Activated gamma-delta T cell treated with Interleukin-2 at 50 U/mL for 16 hours (primary cell): ENCODE results near the gene ATG13.
"Not testable (repeated sequence)": the region's sequence is repeated elsewhere in the genome, so short reads cannot be mapped to it uniquely, and the experiment has no call there.

ENCODE experiments used
- DNase-seq: peaks from one replicate; pipeline ENCODE4 v3.0.0-alpha.2; 2020

Gene ATG13

DNA sequence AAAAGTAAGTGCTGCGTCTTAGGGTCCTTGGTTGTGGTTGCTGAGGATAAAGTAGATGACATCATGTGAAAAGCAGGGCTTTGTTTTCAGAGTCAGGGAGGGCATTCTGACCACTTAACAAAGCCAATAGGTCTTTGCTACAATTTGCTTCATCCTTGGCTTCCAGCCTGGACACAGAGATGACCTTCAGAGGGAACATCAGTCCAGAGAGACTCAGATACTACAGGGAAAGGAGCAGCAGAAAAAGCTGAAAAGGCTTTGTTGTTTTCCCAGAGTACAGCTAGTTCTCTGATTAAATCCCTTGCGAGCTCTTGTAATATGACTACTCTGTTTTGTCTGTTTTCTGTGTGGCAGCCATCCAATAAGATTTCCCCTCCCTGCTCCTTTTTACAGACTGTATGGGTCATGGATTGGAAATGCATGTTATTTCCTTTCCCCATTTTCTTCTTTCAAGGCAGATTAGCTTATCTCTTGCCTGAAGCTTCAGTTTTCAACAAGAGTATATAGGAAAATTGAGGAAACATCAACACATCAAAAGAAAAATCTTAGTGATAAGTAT lies 31.9 kb downstream of the ATG13 start:
- no peak for DNase-seq

DNA sequence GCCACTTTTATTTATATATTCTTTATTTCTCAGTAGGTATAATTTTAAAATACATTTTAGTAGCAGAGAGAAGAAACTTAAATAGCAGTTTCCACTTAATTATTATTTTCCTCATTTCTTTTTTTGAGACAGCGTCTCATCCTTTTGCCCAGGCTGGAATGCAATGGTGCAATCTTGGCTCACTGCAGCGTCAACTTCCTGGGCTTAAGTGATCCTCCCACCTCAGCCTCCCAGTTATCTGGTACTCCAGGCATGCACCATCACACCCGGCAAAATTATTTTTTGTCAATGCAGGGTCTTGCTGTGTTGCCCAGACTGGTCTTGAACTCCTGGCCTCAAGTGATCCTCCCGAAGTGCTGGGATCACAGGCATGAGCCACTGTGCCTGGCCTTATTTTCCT lies 38.3 kb downstream of the ATG13 start:
- DNase-seq = no peak

DNA sequence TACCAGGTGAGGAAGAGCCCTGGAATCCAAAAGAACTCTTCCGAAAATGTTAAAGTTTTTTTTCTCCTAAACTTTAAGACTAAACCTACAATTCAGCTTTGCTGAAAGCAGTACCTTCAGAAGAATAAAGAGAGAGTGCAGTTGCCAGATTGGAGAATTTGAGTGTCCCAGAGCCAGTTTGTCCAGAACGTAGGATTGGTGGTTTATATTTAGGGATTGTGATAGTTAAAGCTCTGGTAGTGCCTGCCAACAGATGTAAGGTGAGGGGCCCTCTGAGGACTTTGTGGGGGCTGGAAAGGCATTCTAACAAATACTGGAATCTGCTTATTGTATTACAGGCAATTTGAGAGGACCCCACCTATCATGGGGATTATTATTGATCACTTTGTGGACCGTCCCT lies 39.8 kb downstream of the ATG13 start:
- DNase-seq = no peak

DNA sequence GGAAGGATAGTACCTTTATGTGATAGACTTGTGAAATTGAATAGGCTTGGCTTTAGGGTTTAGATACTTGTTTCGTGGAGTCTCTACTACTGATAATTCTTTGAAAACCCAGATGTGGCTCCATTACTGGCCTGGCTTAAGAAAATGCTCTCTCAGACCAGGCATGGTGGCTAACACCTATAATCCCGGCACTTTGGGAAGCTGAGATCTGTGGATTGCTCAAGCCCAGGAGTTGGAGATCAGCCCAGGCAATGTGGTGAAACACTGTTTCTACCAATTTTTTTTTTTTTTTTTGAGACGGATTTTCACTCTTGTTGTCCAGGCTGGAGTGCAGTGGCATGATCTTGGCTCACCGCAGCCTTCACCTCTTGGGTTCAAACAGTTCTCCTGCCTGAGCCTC lies 40.9 kb downstream of the ATG13 start:
- no peak for DNase-seq

DNA sequence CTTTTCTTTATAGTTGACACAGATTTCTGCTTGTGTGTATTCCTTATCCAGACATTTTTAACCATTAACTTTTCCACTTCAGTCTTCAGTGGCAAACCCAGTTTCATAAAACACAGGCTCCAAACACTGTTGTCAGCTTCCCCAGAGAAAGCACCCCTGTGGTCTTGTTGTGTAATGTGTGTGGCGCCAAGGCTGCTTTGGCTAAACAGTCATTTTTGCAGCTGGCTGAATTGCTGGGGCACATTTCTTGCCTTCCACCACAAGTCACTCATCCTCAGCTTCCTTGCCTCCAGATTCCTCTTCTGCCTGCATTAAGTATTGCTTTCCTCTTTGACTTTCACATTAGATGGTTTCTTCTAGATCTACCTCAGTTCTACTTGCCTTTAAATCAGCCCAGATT lies 42.6 kb downstream of the ATG13 start:
- no peak for DNase-seq

DNA sequence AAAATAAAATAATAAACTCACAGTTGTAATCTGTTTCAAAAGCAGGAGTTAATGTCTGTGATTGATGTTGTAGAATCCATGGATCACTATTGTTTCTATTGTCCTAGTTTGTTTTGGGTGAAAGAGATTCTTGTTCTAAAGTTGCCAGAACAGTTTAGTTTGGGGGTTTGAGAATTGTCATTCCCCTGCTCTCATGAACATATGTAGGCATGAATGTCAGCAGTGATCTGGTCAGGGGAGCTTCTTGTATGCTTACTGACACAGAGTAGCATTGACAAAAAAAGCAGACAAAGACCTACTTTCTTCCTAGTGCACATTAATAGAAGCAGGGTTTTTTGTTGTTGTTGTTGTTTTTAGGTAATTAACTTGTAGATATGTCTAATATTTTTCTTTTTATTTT lies 44.5 kb downstream of the ATG13 start:
- no peak for DNase-seq

DNA sequence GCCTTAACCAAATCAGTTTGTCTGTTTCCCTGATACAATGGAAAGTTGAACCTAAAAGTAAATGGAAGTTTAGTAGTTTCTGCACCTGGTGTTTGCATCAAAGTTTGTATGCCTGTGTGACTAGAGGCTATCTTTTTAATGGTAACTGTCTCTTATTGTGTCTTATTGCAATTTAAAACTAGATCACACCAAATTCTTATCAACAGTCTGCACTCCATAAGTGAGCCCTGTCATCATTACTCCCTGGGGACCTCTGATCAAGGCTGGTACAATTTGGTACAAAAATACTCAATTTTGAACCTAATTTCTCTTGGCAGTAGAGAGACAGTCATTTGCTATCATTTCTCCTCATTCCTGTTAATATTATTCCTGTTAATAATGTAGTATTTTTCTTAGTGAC lies 45.0 kb downstream of the ATG13 start:
- no peak for DNase-seq

DNA sequence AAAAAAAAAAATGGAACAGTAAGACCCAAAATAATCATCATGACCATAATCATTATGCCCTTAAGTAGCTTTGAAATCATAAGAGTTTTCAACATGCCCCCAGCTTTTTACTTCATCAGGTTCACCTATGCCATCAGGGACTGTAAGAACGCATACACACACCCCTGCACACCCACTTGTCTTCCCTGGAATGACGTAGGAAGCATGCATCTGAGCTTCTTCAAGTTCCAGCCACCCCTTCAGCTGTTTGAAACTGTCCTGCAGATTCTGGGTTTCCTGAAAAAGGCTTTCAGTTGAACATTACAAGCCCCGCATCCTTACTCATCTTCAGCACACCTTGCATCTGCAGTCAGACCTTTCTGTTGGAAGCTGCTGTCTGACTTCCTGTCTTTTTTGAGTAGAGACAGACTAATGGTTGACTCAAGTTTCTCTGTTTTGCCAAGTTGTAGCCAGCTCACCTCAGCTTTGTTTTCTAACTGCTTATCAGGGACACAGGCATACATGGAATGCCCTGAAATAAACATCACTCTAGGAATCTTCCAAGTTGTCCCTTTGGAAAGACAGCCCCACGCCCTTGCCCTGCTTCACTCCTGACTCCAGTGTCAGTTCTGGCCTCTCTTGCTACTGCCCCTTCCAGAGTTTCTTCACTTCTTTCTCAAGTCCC lies 46.1 kb downstream of the ATG13 start:
- DNase-seq = no peak

DNA sequence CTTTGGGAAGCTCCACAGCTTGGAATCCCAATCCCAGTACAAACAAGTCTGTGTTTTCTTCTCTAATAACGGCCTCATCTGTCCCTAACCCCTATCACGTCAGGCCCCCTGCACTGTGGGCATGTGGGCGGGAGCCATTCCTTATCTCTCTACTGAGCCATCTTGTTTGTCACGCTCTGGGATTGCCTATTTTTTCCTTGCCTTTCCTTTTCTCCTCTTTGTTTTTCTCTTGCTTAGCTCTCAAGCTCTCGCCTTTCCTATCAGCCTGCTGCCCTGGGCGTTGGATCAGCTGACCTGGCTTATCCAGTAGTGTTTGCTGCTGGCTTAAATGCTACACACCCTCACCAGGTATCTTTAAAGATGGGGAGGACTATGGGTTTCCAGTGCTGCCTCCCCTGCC lies 47.3 kb downstream of the ATG13 start:
- no peak for DNase-seq

DNA sequence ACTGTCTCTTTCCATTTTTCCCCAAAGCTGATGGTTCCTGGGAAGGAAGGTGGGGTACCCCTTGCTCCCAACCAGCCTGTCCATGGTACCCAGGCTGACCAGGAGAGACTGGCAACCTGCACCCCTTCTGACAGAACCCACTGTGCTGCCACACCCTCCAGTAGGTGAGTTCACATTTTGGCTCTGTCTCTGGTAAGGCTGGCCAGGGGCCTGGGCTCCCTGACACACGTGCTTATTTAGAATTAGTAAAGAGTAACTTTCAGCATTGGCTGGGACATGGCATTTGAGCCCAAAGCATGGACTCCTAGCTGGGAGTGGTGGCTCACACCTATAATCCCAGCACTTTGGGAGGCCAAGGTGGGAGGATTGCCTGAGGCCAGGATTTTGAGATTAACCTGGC lies 48.0 kb downstream of the ATG13 start:
- DNase-seq = no peak

DNA sequence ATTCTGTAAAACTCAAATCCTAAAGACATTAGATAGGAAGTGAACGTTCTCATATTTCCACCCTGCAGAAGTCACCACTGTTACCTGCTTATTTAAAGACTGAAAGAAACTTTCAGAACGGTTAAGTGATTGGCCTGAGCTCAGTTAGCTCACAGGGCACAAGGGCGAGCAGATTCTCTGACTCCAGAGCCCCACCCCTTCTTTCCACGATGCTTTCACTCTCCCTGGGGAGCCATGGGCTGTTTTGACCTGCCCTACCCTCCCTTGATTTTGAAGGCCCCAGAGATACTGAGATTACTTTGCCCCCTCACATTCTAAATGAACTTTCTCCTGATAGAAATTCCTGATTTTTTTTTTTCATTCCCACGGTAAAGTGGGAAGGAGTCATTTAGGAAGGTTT lies 49.2 kb downstream of the ATG13 start:
- no peak for DNase-seq

DNA sequence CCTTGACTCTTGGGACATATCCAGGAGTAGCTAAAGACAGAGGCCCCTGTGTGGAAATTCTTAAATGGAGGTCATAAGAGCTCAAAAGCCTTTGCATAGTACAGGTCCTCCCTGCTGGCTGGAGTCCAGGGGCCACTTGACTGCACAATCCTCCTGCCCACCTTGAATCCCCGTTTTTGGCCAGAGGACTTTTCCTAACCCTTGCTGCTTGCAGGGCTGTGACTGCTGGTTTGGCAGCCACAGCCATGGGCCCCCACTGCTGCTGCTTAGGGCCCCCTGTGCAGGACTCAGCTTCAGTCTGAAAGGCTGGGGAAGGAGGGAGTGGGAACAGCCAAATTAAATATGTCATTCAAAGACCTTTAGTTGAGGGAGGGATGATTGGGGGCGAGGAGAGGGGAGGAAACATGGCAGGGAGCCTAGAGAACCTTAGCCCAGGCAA lies 49.7 kb downstream of the ATG13 start:
- no peak for DNase-seq

DNA sequence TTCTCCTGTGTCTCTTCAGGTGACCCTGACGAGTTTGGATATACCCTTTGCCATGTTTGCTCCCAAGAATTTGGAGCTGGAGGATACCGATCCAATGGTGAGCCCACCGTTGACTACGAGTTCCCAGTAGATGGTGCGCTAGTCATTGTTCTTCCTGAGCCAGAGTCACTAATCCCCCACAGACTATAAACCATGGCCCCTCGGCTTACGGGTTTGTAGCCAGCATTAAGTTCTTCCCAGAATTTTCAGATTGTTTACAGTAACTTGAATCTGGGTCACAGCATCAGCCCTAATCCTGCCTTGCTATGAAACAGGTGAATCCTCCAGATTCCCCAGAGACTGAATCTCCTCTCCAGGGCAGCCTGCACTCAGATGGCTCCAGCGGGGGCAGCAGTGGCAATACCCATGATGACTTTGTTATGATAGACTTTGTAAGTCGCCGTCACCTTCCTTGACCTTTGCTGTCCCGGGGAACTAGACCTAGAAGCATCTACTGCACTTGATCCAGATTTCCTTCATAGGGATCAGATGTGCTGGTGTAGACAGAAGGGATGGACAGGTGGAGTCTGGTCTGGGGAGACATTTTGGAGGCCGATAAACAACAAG lies 51.2 kb downstream of the ATG13 start:
- no peak for DNase-seq

DNA sequence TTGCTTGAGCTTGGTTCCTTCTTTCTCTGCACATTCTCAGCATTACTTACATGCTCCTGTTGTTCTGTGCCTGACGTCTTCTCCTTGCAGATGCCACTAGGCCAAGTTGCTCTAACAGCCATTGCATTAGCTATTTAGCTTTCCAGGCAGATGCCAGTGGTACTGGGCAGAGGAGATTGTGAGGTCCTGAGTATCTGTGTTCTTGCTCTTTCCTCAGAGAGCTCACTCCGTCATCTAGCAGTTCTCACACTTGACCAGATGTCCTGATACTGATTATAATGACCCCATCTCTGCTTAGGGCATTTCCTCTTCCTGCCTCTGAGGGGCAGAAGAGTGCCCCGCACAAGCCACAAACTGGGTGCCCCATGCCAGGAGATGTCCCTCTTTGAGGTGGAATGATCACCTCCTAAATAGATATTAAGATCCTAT lies 52.4 kb downstream of the ATG13 start:
- no peak for DNase-seq

DNA sequence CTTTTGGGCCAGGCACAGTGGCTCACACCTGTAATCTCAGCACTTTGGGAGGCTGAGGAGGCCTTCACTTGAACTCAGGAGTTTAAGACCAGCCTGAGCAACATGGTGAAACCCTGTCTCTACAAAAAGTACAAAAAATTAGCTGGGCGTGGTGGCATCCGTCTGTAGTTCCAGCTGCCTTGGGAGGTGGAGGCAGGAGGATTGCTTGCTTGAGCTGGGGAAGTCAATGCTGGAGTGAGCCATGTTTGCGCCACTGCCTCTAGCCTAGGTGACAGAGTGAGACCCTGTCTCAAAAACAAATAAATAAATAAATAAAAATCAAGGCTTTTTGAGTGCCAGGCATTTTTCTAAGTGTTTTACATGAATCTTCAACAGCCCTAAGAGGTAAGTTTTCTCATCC lies 53.2 kb downstream of the ATG13 start:
- not testable (repeated sequence) for DNase-seq

DNA sequence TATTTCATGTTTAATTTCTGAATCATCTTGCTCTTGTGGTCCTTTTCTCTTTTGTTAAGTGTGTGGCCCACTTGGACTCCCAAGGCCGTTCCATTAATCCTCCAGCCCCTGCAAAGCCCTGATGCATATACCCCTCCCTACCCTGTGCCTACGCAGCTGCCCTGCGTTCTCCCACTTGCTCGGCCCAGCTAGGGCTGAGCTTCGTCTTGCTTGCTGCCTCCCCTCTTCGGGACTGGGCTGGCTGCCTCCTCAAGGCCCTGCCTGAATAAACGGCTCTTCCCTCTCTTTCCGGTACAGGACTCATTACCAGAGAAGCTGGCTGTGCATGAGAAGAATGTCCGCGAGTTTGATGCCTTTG lies 54.6 kb downstream of the ATG13 start:
- DNase-seq = no peak

DNA sequence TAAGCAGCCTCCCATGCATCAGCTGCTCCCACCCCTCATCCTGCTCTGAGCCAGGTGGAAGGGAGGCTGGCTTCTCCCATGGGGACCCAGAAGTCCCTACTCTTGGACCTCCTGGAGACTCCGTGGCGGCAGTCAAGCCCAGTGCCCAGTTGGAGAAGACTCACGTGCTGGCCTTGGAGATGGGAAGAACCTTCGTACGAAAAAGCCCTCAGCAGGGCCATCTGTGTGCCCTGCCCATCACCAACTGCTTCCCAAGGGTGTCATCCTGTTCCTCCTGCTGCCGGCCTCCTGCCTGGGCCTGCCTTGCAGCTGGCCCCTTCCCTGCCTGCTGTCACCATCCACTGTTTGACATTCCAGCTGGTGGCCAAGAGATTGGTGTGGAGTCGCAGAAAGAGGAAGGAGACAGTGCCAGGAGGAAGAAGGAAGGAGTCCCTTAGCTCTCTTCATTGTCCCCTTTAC lies 55.1 kb downstream of the ATG13 start:
- DNase-seq = no peak

DNA sequence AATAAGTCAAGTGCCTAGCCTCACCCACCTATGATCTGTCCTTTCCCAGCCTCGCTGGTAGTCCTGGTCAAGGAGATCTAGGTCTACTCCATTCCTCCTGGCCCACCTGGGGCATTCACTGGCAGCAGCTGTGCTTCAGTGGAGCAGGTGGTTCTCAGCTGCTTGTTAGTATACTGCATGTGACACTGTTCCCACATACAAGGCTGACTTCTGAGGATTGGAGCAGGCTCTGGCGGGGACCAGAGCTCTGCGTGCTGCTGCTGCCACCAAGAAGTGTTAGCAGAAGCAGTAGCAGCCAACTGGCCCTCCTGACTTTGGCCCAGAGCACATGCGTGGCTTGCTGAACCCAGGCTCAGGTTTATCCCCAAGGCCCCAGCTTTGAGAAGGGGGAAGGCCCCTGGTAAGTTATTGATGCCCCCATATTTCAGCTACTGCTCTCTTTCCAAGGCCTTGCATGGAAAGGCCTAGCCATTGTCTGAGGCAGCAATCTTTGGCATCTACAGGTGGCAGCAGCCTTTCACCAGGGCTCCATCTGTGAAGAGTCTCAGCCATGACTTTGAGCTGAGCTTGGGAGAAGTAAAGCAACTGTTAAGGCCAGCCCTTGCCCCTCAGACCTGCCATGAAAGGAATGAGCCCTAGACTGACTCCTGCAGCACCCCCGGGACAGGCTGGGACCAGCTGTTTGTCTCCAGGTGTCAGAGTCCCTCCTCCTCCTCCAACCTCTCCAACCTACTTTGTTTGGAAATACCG lies 56.5 kb downstream of the ATG13 start:
- DNase-seq = no peak

DNA sequence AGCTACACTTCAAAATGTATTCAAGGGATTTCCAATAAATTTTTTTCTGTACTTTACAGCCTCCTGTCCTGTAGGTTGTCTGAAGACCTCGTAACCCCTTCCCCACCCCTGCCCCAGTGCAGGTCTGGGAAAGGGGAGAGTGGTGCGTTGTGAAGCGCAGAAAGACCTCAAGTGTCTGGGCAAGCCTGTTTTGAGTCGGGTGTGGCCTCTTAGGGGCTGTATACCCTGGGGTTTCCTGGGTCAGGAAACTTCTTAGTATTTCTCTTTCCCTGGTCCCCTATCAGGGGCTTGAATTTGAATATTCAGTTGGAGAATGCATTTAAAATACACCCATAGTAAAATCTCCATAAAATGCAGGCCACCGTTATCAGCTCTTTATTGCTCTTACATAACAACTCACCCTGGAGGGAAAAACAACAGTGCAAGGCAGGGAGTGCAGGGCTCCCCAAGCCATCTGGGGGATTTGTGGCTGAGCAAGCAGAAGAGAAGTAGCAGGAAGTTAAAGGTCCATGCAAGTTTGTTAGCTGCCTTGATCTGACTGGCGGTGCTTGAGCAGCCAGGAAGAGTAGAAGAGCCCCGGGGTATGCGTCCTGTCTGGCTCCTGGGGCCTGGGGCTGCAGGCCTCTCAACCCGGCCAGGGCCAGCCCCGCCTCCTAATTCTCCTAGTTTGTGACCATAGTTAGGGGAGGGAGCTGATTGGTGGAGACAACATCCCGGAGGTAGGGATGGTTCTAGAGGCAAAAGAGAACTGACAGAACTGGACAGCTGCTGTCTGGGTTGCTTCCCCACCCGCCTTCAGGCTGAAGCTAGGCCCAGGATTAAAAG lies 57.3 kb downstream of the ATG13 start:
- no peak for DNase-seq

DNA sequence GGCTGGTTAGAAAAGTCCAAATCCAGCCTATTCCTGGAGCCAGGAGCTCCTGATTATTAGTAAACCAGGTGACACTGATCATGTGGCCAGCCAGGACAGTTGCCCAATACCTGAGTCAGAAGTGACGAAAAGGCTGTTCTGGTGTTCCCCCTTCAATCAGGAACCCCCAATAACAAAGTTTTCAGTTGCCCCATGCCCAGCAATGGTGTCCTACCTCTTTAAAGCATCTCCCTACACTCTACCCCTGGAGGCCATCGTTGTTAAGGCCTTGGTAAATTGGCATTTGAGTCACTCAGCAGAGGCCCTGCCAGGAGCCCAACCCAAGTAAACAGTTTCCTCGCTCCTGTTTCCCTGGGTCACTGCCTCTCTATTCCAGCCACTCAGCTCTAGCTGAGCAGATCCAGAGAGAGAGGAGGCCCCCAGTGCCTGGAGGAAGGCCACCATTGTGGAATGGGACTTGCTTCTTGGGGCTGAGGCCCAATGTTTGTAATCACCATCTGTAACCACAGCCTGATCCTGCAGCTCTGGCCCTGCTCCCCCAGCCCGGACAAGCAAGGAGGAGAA lies 58.0 kb downstream of the ATG13 start:
- DNase-seq = no peak

DNA sequence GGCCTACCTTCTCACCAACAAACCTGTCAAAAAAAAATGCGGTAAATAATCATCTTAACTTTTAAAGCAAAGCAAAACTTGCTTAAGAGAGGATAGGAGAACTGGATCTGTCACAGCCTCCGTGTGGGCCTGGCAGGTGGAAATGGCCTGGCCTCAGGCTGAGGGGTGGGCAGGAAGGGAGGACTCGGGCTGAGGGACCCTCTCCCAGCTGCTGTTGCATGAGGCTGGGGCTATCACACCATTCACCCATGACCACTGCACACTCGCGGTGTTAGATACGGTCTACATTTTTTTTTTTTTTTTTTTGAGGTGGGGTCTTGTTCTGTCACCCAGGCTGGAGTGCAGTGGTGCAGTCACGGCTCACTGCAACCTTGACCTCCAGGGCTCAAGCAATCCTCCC lies 58.6 kb downstream of the ATG13 start:
- DNase-seq = no peak

DNA sequence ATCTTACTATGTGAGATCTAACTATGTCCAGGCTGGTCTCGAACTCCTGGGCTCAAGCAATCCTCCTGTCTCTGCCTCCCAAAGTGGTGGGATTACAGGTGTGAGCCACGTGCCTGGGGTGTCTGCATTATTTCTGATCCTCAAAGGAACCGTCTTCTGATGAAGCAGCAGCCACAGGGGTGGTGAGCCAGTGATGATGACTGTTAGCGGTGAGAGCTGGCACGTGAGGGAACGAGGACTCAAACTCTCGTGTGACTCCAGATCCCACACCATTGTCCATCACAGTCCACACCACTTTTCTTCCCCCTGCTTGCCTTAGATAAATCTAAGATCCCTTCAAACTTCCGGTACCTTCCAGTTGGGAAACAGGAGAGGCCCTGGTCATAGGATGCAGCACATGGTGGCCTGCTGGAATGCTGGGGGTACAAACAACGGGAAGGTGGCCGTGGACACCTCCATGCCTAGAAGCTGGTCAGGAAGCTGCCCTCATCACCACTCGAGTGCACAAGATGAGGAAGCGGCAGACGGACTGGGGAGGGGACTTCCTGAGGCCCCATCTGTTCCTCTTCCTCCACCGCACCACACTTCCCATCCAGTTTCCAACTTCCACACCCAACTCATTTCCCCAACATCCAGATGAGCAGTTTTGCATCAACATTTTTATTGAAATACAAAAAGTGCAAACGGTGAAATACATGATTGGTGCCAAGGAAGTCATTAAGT lies 59.2 kb downstream of the ATG13 start:
- no peak for DNase-seq
